ENCODE results near the gene COL5A1. TPM values are rescaled to one million over a fixed set of nuclear protein-coding genes. Genes with fewer than 3 reads are reported as not detected.

Gene COL5A1
- total and polyA plus RNA-seq, 2 experiments from 2014 or later, result 2.5 to 13.1 TPM

DNA sequence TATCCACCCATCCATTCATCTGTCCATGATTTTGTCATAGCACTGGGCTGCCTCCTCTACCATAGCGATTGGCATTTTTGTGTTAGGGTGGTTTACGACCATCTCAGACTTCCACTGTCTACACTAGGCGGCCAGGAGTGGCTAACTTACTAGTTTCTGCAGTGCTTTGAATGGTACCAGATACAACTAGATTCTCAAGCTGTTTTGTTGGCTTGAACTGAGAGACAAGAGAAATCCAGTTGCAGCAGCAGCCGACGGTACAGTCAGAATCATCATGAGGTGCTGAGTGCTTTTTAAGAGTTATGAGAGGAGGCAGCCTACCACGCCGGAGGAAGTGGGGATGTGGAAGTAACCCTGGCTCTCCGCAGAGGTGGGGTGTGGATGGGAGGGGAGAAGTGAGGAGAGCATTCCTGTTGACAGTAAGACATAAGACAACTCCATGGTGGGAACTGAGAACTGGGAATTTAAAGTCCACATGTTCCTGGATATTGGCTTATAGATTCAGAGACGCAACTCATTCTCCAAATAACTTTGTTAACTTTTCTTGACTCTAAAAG is 27.9 kb downstream of the COL5A1 start:
- Histone ChIP-seq H3K36me3 (ENCODE audit: insufficient read depth) (no peaks in the 10 kb centered on the region), H3K27me3 (ENCODE audit: insufficient read depth) (no peaks in the 10 kb centered on the region), H3K4me2 (no peak overlapping the region), H3K4me3 (no peak overlapping the region), H4K20me1 (replicated peaks; ENCODE audit: insufficient read depth) (no peaks in the 10 kb centered on the region), H2AFZ (no peak overlapping the region), H3K4me1 (ENCODE audit: insufficient read depth) (no peaks in the 10 kb centered on the region), H3K79me2 (replicated peaks; ENCODE audit: insufficient read depth) (no peaks in the 10 kb centered on the region), H3K27ac (ENCODE audit: low read depth) (no peak overlapping the region), H3K9me2 (ENCODE audit: insufficient read depth) (no peaks in the 10 kb centered on the region), H3F3A (replicated peaks; ENCODE audit: low read depth) (no peaks in the 10 kb centered on the region)
- ATAC-seq, result no peak
- H3K36me3 Mint-ChIP-seq (ENCODE audit: low read depth), result no peaks in the 10 kb centered on the region; the same call in 2 of the 3 replicates
- no peak overlapping the region for H3K27ac Mint-ChIP-seq
- no peaks in the 10 kb centered on the region for H3K9me3 Mint-ChIP-seq
- DNase-seq (ENCODE audit: low spot score), result no peak
- no peak overlapping the region for H3K4me3 Mint-ChIP-seq
- H3K27me3 Mint-ChIP-seq (ENCODE audit: insufficient read depth, low read depth, poor library complexity), result peaks cover 7% of the 10 kb centered on the region
- peaks cover 4% of the 10 kb centered on the region; the same call in 1 of the 3 replicates for H3K4me1 Mint-ChIP-seq
- TF ChIP-seq, protein P1, sequence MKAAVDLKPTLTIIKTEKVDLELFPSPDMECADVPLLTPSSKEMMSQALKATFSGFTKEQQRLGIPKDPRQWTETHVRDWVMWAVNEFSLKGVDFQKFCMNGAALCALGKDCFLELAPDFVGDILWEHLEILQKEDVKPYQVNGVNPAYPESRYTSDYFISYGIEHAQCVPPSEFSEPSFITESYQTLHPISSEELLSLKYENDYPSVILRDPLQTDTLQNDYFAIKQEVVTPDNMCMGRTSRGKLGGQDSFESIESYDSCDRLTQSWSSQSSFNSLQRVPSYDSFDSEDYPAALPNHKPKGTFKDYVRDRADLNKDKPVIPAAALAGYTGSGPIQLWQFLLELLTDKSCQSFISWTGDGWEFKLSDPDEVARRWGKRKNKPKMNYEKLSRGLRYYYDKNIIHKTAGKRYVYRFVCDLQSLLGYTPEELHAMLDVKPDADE (IDR thresholded peaks at IDR 0.05), result no peak
- TF ChIP-seq, protein P2, sequence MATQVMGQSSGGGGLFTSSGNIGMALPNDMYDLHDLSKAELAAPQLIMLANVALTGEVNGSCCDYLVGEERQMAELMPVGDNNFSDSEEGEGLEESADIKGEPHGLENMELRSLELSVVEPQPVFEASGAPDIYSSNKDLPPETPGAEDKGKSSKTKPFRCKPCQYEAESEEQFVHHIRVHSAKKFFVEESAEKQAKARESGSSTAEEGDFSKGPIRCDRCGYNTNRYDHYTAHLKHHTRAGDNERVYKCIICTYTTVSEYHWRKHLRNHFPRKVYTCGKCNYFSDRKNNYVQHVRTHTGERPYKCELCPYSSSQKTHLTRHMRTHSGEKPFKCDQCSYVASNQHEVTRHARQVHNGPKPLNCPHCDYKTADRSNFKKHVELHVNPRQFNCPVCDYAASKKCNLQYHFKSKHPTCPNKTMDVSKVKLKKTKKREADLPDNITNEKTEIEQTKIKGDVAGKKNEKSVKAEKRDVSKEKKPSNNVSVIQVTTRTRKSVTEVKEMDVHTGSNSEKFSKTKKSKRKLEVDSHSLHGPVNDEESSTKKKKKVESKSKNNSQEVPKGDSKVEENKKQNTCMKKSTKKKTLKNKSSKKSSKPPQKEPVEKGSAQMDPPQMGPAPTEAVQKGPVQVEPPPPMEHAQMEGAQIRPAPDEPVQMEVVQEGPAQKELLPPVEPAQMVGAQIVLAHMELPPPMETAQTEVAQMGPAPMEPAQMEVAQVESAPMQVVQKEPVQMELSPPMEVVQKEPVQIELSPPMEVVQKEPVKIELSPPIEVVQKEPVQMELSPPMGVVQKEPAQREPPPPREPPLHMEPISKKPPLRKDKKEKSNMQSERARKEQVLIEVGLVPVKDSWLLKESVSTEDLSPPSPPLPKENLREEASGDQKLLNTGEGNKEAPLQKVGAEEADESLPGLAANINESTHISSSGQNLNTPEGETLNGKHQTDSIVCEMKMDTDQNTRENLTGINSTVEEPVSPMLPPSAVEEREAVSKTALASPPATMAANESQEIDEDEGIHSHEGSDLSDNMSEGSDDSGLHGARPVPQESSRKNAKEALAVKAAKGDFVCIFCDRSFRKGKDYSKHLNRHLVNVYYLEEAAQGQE (IDR thresholded peaks at IDR 0.05; ENCODE audit: unreplicated experiment), result no peak
- TF ChIP-seq POLR2AphosphoS5 (IDR thresholded peaks at IDR 0.05; ENCODE audit: low read depth), result no peak
- no peak for TF ChIP-seq ZNF114 (CRISPR knock-in tag; IDR thresholded peaks at IDR 0.05)
- no peak for TF ChIP-seq EZH2 (IDR thresholded peaks at IDR 0.05; ENCODE audit: low read depth, unreplicated experiment)
- TF ChIP-seq, protein P3, sequence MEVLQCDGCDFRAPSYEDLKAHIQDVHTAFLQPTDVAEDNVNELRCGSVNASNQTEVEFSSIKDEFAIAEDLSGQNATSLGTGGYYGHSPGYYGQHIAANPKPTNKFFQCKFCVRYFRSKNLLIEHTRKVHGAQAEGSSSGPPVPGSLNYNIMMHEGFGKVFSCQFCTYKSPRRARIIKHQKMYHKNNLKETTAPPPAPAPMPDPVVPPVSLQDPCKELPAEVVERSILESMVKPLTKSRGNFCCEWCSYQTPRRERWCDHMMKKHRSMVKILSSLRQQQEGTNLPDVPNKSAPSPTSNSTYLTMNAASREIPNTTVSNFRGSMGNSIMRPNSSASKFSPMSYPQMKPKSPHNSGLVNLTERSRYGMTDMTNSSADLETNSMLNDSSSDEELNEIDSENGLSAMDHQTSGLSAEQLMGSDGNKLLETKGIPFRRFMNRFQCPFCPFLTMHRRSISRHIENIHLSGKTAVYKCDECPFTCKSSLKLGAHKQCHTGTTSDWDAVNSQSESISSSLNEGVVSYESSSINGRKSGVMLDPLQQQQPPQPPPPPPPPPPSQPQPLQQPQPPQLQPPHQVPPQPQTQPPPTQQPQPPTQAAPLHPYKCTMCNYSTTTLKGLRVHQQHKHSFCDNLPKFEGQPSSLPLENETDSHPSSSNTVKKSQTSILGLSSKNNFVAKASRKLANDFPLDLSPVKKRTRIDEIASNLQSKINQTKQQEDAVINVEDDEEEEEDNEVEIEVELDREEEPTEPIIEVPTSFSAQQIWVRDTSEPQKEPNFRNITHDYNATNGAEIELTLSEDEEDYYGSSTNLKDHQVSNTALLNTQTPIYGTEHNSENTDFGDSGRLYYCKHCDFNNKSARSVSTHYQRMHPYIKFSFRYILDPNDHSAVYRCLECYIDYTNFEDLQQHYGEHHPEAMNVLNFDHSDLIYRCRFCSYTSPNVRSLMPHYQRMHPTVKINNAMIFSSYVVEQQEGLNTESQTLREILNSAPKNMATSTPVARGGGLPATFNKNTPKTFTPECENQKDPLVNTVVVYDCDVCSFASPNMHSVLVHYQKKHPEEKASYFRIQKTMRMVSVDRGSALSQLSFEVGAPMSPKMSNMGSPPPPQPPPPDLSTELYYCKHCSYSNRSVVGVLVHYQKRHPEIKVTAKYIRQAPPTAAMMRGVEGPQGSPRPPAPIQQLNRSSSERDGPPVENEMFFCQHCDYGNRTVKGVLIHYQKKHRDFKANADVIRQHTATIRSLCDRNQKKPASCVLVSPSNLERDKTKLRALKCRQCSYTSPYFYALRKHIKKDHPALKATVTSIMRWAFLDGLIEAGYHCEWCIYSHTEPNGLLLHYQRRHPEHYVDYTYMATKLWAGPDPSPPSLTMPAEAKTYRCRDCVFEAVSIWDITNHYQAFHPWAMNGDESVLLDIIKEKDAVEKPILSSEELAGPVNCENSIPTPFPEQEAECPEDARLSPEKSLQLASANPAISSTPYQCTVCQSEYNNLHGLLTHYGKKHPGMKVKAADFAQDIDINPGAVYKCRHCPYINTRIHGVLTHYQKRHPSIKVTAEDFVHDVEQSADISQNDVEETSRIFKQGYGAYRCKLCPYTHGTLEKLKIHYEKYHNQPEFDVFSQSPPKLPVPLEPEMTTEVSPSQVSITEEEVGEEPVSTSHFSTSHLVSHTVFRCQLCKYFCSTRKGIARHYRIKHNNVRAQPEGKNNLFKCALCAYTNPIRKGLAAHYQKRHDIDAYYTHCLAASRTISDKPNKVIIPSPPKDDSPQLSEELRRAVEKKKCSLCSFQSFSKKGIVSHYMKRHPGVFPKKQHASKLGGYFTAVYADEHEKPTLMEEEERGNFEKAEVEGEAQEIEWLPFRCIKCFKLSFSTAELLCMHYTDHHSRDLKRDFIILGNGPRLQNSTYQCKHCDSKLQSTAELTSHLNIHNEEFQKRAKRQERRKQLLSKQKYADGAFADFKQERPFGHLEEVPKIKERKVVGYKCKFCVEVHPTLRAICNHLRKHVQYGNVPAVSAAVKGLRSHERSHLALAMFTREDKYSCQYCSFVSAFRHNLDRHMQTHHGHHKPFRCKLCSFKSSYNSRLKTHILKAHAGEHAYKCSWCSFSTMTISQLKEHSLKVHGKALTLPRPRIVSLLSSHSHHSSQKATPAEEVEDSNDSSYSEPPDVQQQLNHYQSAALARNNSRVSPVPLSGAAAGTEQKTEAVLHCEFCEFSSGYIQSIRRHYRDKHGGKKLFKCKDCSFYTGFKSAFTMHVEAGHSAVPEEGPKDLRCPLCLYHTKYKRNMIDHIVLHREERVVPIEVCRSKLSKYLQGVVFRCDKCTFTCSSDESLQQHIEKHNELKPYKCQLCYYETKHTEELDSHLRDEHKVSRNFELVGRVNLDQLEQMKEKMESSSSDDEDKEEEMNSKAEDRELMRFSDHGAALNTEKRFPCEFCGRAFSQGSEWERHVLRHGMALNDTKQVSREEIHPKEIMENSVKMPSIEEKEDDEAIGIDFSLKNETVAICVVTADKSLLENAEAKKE (CRISPR knock-in tag; IDR thresholded peaks at IDR 0.05), result no peak

Measured in GM23338 (cell line).